H1 (cell line): ENCODE data around the gene CSNK1A1. TPM values are rescaled to one million over a fixed set of nuclear protein-coding genes. Genes with fewer than 3 reads are reported as not detected.

Experiments
- CTCF ChIA-PET: fragments of 300-600 bp; sonication (Branson Sonifier 250); formaldehyde crosslinking; loops from one replicate; lab custom pipeline; 2021; ENCODE audit not compliant: partially characterized antibody; lab: Charles Lee
- POLR2A ChIA-PET: fragments of 300-600 bp; sonication (Branson Sonifier 250); formaldehyde crosslinking; loops from one replicate; lab custom pipeline; 2021; ENCODE audit warnings: inconsistent platforms; ENCODE audit not compliant: partially characterized antibody; lab: Charles Lee
- DNase-seq, 2 experiments: peaks; one replicate each; pipeline versions ENCODE4 v3.0.0 to v3.0.0-alpha.2; 2010 to 2022; ENCODE audit warnings: low spot score in 2 of 2, low read depth in 1 of 2, mixed read lengths in 1 of 2
- FAIRE-seq: peaks from 2 replicates; lab custom pipeline; 2011; peaks lifted over from hg19 to GRCh38; lab: Jason Lieb, UNC
- H2AFZ ChIP-seq: 2 replicates; pipeline ENCODE4 v1.8.1; 2012; ENCODE audit warnings: low read length, inconsistent platforms
- H2AK5ac ChIP-seq: 2 replicates; pipeline ENCODE4 v1.6.1; 2013; ENCODE audit warnings: low read depth, low read length
- H2BK120ac ChIP-seq: replicated peaks from 2 replicates; pipeline ENCODE3; 2013; ENCODE audit warnings: low read depth, low read length, inconsistent platforms
- H2BK12ac ChIP-seq: 2 replicates; pipeline ENCODE4 v1.6.1; 2013; ENCODE audit warnings: low read depth, low read length
- H2BK15ac ChIP-seq: 2 replicates; pipeline ENCODE4 v1.6.1; 2013; ENCODE audit warnings: low read length
- H2BK20ac ChIP-seq: 2 replicates; pipeline ENCODE4 v1.6.1; 2013; ENCODE audit warnings: low read length
- H2BK5ac ChIP-seq: 2 replicates; pipeline ENCODE4 v1.6.1; 2013; ENCODE audit warnings: low read depth, low read length
- H3K14ac ChIP-seq: 2 replicates; pipeline ENCODE4 v1.6.1; 2013; ENCODE audit warnings: inconsistent platforms; ENCODE audit not compliant: insufficient read length
- H3K18ac ChIP-seq: 2 replicates; pipeline ENCODE4 v1.6.1; 2013; ENCODE audit warnings: low read length; ENCODE audit errors: extremely low read depth
- H3K23ac ChIP-seq: 2 replicates; pipeline ENCODE4 v1.6.1; 2013; ENCODE audit warnings: inconsistent platforms; ENCODE audit not compliant: insufficient read length
- H3K23me2 ChIP-seq: 2 replicates; pipeline ENCODE4 v1.6.1; 2013; ENCODE audit warnings: low read depth, low read length
- H3K27ac ChIP-seq: 2 replicates; pipeline ENCODE4 v1.6.1; 2011; ENCODE audit warnings: low read depth, low read length, inconsistent platforms
- H3K27me3 ChIP-seq, 4 experiments: replicated peaks in 1 of 4; 1 replicate in 1 of 4; 2 replicates in 3 of 4; pipeline versions ENCODE4 v1.6.1 to v1.8.1; 2011 to 2013; ENCODE audit warnings: low read length in 3 of 4, mild to moderate bottlenecking in 3 of 4, inconsistent platforms in 2 of 4, mixed read lengths in 2 of 4, moderate library complexity in 1 of 4; ENCODE audit not compliant: control insufficient read depth in 3 of 4, insufficient read depth in 3 of 4; ENCODE audit errors: extremely low read depth in 1 of 4
- H3K36me3 ChIP-seq, 4 experiments: 2 replicates each; pipeline versions ENCODE4 v1.6.1 to v1.8.1; 2011 to 2013; ENCODE audit warnings: mild to moderate bottlenecking in 4 of 4, low read length in 3 of 4, moderate library complexity in 2 of 4, control low read depth in 1 of 4, inconsistent platforms in 1 of 4; ENCODE audit not compliant: insufficient read depth in 4 of 4, control insufficient read depth in 2 of 4
- H3K4ac ChIP-seq: replicated peaks from 2 replicates; pipeline ENCODE3; 2013; ENCODE audit warnings: low read length, low read depth, mixed read lengths, inconsistent platforms; ENCODE audit not compliant: insufficient read length
- H3K4me1 ChIP-seq, 4 experiments: replicated peaks in 1 of 4; 1 replicate in 1 of 4; 2 replicates in 3 of 4; pipeline versions ENCODE4 v1.6.1 to v1.8.1; 2011 to 2013; ENCODE audit warnings: low read length in 3 of 4, inconsistent platforms in 2 of 4, mixed read lengths in 1 of 4; ENCODE audit not compliant: insufficient read depth in 4 of 4, control insufficient read depth in 3 of 4
- H3K4me2 ChIP-seq, 2 experiments: 2 replicates each; pipeline versions ENCODE4 v1.6.1 to v1.8.1; 2011 to 2013; ENCODE audit warnings: low read depth in 2 of 2, low read length in 2 of 2, control low read depth in 1 of 2, inconsistent platforms in 1 of 2, mild to moderate bottlenecking in 1 of 2; ENCODE audit not compliant: insufficient read depth in 1 of 2
- H3K4me3 ChIP-seq, 4 experiments: fragments of 200-600, 300-600 bp in 1 of 4; sonication (generic), shearing (Covaris generic), sonication (Bioruptor Twin) in 1 of 4; 2 replicates each; pipeline versions ENCODE4 v1.5.1 to v1.8.1; 2011 to 2016; ENCODE audit warnings: low read length in 4 of 4, low read depth in 3 of 4, control low read depth in 2 of 4, inconsistent platforms in 2 of 4, mild to moderate bottlenecking in 2 of 4, mixed read lengths in 1 of 4, moderate library complexity in 1 of 4; ENCODE audit not compliant: insufficient read depth in 2 of 4; ENCODE audit errors: extremely low read depth in 1 of 4
- H3K56ac ChIP-seq: replicated peaks from 2 replicates; pipeline ENCODE3; 2013; ENCODE audit warnings: low read depth, mild to moderate bottlenecking, mixed read lengths, low read length, inconsistent platforms; ENCODE audit not compliant: insufficient read length
- H3K79me1 ChIP-seq: 2 replicates; pipeline ENCODE4 v1.6.1; 2013; ENCODE audit warnings: low read depth, low read length, control low read depth
- H3K79me2 ChIP-seq, 2 experiments: 2 replicates each; pipeline versions ENCODE4 v1.6.1 to v1.8.1; 2012 to 2013; ENCODE audit warnings: low read length in 2 of 2, mild to moderate bottlenecking in 2 of 2, inconsistent platforms in 1 of 2; ENCODE audit not compliant: insufficient read depth in 2 of 2, control insufficient read depth in 1 of 2
- H3K9ac ChIP-seq, 4 experiments: replicated peaks in 1 of 4; 1 replicate in 1 of 4; 2 replicates in 3 of 4; pipeline versions ENCODE4 v1.6.1 to v1.8.1; 2011 to 2013; ENCODE audit warnings: low read depth in 3 of 4, low read length in 3 of 4, control low read depth in 2 of 4, mild to moderate bottlenecking in 2 of 4, moderate library complexity in 2 of 4, inconsistent platforms in 1 of 4; ENCODE audit errors: extremely low read depth in 1 of 4
- H3K9me3 ChIP-seq, 2 experiments: 2 replicates each; pipeline versions ENCODE4 v1.6.1 to v1.8.1; 2012 to 2013; ENCODE audit warnings: mild to moderate bottlenecking in 2 of 2, moderate library complexity in 2 of 2, control low read depth in 1 of 2, inconsistent platforms in 1 of 2, low read depth in 1 of 2, low read length in 1 of 2, mixed read lengths in 1 of 2; ENCODE audit not compliant: insufficient read depth in 2 of 2
- H4K20me1 ChIP-seq, 2 experiments: replicated peaks in 1 of 2; 2 replicates each; pipeline versions ENCODE3 to v1.8.1; 2011 to 2013; ENCODE audit warnings: inconsistent platforms in 2 of 2, low read length in 2 of 2, mild to moderate bottlenecking in 1 of 2; ENCODE audit not compliant: insufficient read depth in 2 of 2, control insufficient read depth in 1 of 2
- H4K5ac ChIP-seq: 2 replicates; pipeline ENCODE4 v1.6.1; 2013; ENCODE audit warnings: low read length, low read depth, mixed read lengths, inconsistent platforms; ENCODE audit not compliant: insufficient read length
- H4K8ac ChIP-seq: 2 replicates; pipeline ENCODE4 v1.8.0; 2013; ENCODE audit warnings: mild to moderate bottlenecking, moderate library complexity, low read length, inconsistent platforms; ENCODE audit not compliant: insufficient read depth; ENCODE audit errors: extremely low read depth
- H4K91ac ChIP-seq: replicated peaks from 2 replicates; pipeline ENCODE3; 2013; ENCODE audit warnings: low read length, mixed read lengths, inconsistent platforms; ENCODE audit not compliant: insufficient read length
- ATF2 ChIP-seq: IDR thresholded peaks from 2 replicates; pipeline ENCODE4 v1.6.1; 2012; ENCODE audit warnings: low read length, inconsistent platforms
- ATF3 ChIP-seq: IDR thresholded peaks from 2 replicates; pipeline ENCODE4 v1.6.1; 2011; ENCODE audit warnings: low read depth, mild to moderate bottlenecking, low read length; ENCODE audit not compliant: insufficient read depth
- BCL11A ChIP-seq, 2 experiments: IDR thresholded peaks; one replicate each; pipeline ENCODE4 v1.6.1; 2011; ENCODE audit warnings: low read depth in 2 of 2, low read length in 2 of 2, mild to moderate bottlenecking in 2 of 2
- CHD1 ChIP-seq: IDR thresholded peaks from 2 replicates; pipeline ENCODE4 v1.6.1; 2012; ENCODE audit warnings: low read depth, low read length, improper control_type of control experiment
- EZH2 ChIP-seq: fragments of 200-600 bp; sonication (generic); IDR thresholded peaks from 2 replicates; pipeline ENCODE4 v1.7.1; 2012; ENCODE audit warnings: low read depth, mild to moderate bottlenecking, moderate library complexity, low read length, inconsistent platforms; ENCODE audit not compliant: severe bottlenecking
- FOSL1 ChIP-seq: IDR thresholded peaks from 2 replicates; pipeline ENCODE4 v1.6.1; 2011; ENCODE audit warnings: mild to moderate bottlenecking, low read depth, low read length, moderate library complexity; ENCODE audit not compliant: insufficient read depth
- GABPA ChIP-seq: IDR thresholded peaks from 2 replicates; pipeline ENCODE4 v1.6.1; 2011; ENCODE audit warnings: mild to moderate bottlenecking, low read length, moderate library complexity, borderline replicate concordance; ENCODE audit not compliant: insufficient read depth
- HDAC6 ChIP-seq: IDR thresholded peaks from one replicate; pipeline ENCODE4 v1.7.1; 2012; ENCODE audit warnings: low read depth, mild to moderate bottlenecking, inconsistent platforms, low read length, moderate library complexity
- JUND ChIP-seq: IDR thresholded peaks from 2 replicates; pipeline ENCODE4 v1.6.1; 2011; ENCODE audit warnings: mild to moderate bottlenecking, improper control_type of control experiment, low read length
- SAP30 ChIP-seq: fragments of 300-600 bp; sonication (generic); IDR thresholded peaks from 2 replicates; pipeline ENCODE4 v1.7.1; 2012; ENCODE audit warnings: low read length, moderate library complexity, mild to moderate bottlenecking, inconsistent platforms; ENCODE audit not compliant: insufficient read depth, insufficient replicate concordance
- TAF1 ChIP-seq: IDR thresholded peaks from 2 replicates; pipeline ENCODE4 v1.6.1; 2011; ENCODE audit warnings: mild to moderate bottlenecking, low read depth, low read length
- WGBS, 2 experiments: shearing (Covaris generic) in 1 of 2; methylation state at CpG; one replicate each; pipeline versions ENCODE4 v1.1.6 to v1.1.7; 2013 to 2015; ENCODE audit warnings: low lambda C conversion rate in 2 of 2, mixed read lengths in 2 of 2, inconsistent platforms in 1 of 2, low coverage in 1 of 2, missing lambda C conversion rate in 1 of 2; ENCODE audit not compliant: insufficient replicate concordance in 2 of 2, insufficient coverage in 1 of 2, insufficient read length in 1 of 2; ENCODE audit errors: extremely low coverage in 1 of 2, missing lambda C conversion rate in 1 of 2; 5-methylcytosine and 5-hydroxymethylcytosine counted together
- polyA plus RNA-seq, 7 experiments: library from polyadenylated mRNA; depleted of rRNA in 3 of 7; stranded (reverse) in 5 of 7; unstranded in 2 of 7; fragments of >200 nt in 5 of 7; fragments of 200-250 nt in 2 of 7; gene quantifications; 1 replicate in 5 of 7; 2 replicates in 1 of 7; 4 replicates in 1 of 7; pipeline versions ENCODE4 v1.2.1 to v1.2.3, GENCODE V29; 2011 to 2013; ENCODE audit warnings: missing spikeins in 2 of 7, mixed read lengths in 2 of 7
- total RNA-seq: library from RNA; stranded (reverse); fragmentation: NEBNext Ultra II Directional; extraction: Animal tissue kit (Norgen Biotek cat#: 25700); gene quantifications from 2 replicates; pipeline ENCODE4 v1.2.1, GENCODE V29; 2021

Gene CSNK1A1
- total and polyA plus RNA-seq, 2 of the 8 experiments (the other 6 are each of a cell fraction or from before 2014, with no cell fraction given) = 61.2 to 244 TPM

- Histone ChIP-seq H4K8ac (no peak overlapping the region), H3K23me2 (no peaks in the 10 kb centered on the region; the same call in 1 of the 2 replicates)
- TF ChIP-seq CHD1 = no peak
- TF ChIP-seq EZH2 = no peak
- no peak for TF ChIP-seq JUND
- no peak for TF ChIP-seq SAP30
- TF ChIP-seq FOSL1 = no peak
- no peak for TF ChIP-seq TAF1
- TF ChIP-seq HDAC6 = no peak
- no peak for TF ChIP-seq ATF3
- TF ChIP-seq BCL11A (IDR thresholded peaks at IDR 0.05; ENCODE audit: low read depth in 2 of 2, low read length in 2 of 2) = no peak
- TF ChIP-seq GABPA = no peak
- TF ChIP-seq ATF2 = no peak
These were observed 46.4 kb upstream of the CSNK1A1 start for GRCh38 chr5:149597618-149598017.

More at GRCh38 chr5:149597618-149598017, 46.4 kb upstream of the CSNK1A1 start:
- FAIRE-seq (no peak), DNase-seq (no peak)
- Histone ChIP-seq H2AFZ (no peak overlapping the region), H3K4ac (no peak overlapping the region), H3K14ac (no peak overlapping the region), H3K4me2 (no peak overlapping the region), H3K18ac (no peak overlapping the region), H3K23ac (no peak overlapping the region), H2BK120ac (no peak overlapping the region), H2BK12ac (no peak overlapping the region), H3K9me3 (no peaks in the 10 kb centered on the region), H3K4me1 (peaks cover 0 to 3% (median 0%) of the 10 kb centered on the region in 4 experiments; a peak in 2 of 7 replicates), H3K27ac (no peak overlapping the region), H3K36me3 (no peaks in the 10 kb centered on the region), H3K9ac (no peak overlapping the region), H4K91ac (no peak overlapping the region), H4K20me1 (no peaks in the 10 kb centered on the region), H2BK15ac (no peak overlapping the region; the same call in 1 of the 2 replicates), H4K5ac (no peak overlapping the region), H2BK5ac (no peak overlapping the region), H2BK20ac (no peak overlapping the region), H3K79me1 (no peaks in the 10 kb centered on the region), H3K27me3 (no peaks in the 10 kb centered on the region), H2AK5ac (no peak overlapping the region), H3K56ac (no peak overlapping the region), H3K4me3 (no peak overlapping the region), H3K79me2 (no peaks in the 10 kb centered on the region)
- ChIA-PET CTCF (interaction anchor here (0.9 to 3.8 kb wide), 9 partner anchors 8 to 225 kb away, joined by 3 to 14 read pairs (median 5); partner anchors contain the start of gene ARHGEF37), POLR2A (interaction anchor here (1.2 kb wide), 1 partner anchor 13 kb away, joined by 3 read pairs; no protein-coding TSS in a partner anchor)
- WGBS, 2 experiments = 85% methylated on average over 7 of the region's 7 CpGs; no CpG with 5 or more reads in 1 of the 2 experiments
